NCI-H2107 treated with DMSO at 0.1 percent for 48 hours (cell line): ENCODE data around the gene TAS2R40.
"Not testable (repeated sequence)": the region's sequence is repeated elsewhere in the genome, so short reads cannot be mapped to it uniquely, and the experiment has no call there.

ENCODE experiments used
- DNase-seq: peaks from one replicate; lab custom pipeline; 2025; ENCODE audit not compliant: unreplicated experiment; lab: John Stamatoyannopoulos, UW

TAS2R40 gene

DNA sequence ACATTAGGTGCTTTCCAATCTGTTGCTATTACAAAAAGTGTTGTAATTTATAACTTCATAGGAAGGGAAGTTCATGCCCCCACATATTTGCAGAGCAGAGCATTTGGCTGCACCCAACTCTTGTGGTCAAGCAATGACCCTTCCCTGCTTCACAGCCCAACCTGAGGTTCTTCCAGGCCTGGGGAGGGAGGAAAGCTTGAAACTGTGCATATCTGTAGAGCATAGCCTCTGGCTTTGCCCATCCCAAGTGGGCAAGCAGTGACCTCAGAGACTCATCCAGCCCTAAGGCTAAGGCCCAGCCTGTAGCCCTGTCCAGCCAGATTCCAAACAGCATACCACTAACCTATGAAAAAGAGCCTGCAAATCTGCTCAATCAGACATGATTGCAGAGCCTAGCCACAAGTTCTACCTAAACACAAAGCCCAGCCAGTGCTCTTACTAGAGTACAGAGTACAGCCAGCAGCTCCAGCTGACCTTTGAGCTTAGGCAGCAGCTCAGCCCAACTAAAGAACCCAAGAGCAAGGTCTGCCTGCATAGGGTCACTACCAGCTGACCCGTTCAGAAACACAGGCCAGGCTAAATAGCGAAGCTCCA lies 27.0 kb downstream of the TAS2R40 start:
- no peak for DNase-seq

DNA sequence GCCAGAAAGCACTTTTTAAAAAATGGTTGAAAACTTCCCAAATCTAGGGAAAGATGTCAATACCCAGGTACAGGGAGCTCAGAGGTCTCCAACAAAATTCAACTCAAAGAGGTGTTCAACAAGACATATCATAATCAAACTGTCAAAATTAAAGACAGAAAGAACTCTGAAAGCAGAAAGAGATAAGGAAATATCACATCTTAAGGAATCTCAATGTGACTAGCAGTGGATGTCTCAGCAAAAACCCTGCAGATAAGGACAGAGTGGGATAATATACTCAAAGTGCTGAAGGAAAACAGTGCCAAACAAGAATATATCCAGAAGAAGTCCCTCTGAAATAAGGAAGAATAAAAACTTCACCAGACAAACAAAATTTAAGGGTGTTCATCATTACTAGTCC lies 28.4 kb downstream of the TAS2R40 start:
- DNase-seq: no peak

DNA sequence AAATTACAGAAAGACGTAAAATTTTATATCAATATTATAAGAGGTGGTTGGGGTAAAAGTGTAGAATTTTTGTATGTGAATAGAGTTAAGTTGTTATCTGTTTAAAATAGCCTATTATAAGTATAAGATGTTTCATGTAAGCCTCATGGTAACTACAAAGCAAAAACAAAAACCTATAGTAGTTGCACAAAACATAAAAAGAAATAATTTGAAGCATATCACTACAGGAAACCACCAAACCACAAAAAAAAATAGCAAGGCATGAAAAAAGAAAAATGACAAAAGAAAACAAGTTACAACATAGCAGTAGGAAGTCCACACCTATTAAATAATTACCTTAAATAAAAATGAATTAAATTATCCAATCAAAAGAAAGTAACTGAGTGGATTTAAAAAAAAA lies 29.0 kb downstream of the TAS2R40 start:
- DNase-seq: no peak

DNA sequence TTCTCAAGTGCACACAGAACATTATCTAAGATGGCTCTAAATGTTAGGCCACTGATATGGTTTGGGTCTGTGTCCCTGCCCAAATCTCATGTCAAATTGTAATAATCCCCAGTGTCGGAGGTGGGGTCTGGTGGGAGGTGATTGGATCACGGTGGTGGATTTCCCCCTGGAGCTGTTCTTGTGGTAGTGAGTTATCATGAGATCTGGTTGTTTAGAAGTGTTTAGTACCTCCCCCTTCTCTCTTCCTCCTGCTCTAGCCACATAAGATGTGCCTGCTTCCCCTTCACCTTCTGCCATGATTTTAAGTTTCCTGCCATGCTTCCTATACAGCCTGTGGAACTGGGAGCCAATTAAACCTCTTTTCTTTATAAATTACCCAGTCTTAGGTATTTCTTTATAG lies 30.2 kb downstream of the TAS2R40 start:
- no peak for DNase-seq

DNA sequence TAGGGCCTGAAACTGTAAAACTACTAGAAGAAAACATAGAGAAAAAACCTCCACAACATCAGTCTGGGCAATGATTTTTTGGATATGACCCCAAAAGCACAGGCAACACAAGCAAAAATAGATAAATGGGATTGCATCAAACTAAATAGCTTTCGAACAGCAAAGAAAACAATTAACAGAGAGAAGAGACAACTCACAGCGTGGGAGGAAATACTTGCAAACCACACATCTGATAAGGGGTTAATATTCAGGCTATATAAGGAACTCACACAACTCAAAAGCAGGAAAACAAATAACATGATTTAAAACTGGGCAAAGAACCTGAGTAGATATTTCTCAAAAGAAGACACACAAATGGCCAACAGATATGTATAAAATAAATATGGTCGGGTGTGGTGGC lies 33.7 kb downstream of the TAS2R40 start:
- no peak for DNase-seq

DNA sequence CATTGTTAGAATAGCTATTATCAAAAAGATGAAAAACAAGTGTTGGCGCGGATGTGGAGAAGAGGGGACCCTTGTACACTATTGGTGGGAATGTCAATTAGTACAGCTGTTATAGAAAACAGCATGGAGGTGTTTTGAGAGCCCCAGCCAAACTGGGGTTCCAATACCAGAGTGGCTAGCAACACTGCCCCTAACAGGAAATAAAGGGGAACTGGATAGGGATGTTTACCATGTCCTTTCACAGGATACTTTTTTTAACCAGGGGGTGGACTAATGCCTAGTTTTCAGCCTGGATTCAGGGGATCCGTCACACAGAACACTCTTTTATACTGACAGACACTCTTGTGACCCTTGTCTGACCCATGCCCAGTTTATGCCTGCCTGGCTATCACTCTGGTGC lies 34.5 kb downstream of the TAS2R40 start:
- DNase-seq: no peak

DNA sequence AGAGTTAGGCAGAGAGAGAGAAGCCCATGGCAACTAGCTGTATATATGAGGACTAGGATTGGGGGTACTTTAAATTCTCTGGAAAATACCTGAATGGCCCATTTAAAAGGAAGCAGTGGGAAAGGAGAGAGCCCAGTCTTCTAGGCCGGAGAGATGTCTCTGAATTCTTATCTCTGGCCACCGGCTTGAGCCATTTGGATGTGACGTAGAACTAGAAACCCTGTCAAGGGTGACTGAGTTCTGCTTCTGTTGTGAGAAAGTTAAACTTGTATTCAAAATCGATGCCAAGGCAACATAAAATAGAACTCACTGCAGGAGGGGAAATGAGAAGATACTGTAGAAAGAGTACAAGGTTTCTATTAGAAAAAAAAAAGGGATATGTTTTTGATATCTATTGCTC lies 35.1 kb downstream of the TAS2R40 start:
- no peak for DNase-seq

DNA sequence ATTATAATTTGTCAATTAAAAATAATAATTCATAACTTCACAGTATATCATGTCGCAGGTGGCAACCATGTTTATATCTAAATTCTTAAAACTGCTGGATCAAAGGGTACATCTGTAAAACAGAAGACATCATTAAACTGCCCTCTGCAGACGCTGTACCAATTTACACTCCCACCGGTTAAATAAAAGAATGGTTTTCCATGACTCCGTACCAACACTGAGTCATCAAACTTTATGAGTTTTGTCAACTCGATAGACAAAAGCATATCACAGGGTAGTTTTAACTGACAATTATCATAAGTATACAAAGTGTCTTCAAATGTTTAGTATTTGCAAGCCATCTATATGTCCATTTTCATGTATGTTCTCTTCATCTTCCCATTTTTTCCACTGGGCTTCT lies 35.7 kb downstream of the TAS2R40 start:
- no peak for DNase-seq

DNA sequence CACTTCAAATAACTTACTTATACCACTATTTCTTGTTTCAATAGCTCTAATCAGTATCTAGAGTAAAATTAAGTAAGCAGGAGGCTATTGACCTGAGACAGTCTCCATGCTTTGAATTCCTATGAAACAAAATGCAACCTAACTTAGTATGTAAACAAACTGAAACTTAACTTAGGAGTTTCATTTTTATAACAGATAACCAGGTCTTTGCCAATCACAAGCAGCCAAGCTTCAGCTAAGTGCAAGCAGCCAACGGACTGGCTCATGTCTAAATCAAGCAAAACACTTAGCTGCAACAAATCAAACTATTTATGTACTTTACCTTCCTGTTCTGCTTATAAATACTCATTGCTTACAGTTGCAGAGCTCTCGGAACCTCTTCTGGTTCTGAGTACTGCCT lies 37.0 kb downstream of the TAS2R40 start:
- DNase-seq: no peak

DNA sequence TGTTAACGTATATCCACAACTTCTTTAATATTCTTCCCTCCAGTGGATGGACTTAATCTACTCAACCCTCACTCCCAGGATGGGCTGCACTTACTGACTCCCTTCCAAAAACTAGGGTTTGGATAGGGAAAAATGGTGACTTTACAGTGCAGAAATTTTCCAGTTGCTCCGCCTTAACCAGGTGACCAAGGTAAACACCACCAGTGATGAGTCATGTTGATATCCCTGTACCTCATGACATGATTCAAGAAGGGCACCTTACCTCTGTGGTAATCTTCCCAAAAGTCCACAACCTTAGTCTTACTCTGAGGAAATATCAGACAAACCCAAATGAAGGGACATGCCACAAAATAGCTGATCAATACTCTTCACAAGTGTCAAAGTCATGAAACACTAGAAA lies 37.9 kb downstream of the TAS2R40 start:
- DNase-seq: no peak

DNA sequence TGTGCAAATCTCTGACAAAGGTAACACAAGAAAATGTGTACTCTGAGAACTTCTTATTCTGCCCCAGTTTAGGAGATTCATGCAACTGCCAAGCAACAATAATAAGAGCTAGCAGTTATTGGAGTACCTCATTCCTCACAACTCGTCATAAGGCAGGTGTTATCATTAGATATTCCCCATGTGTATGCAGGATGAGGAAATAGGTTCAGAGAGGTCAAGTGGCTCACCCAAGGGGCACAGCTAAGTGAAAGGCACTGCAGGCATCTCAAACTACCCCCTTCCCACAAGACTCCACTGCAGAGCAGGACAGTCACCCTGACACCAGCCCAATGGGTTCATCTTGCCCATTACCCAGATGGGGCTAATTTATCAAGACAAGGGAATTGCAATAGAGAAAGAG lies 40.1 kb downstream of the TAS2R40 start:
- DNase-seq: no peak

DNA sequence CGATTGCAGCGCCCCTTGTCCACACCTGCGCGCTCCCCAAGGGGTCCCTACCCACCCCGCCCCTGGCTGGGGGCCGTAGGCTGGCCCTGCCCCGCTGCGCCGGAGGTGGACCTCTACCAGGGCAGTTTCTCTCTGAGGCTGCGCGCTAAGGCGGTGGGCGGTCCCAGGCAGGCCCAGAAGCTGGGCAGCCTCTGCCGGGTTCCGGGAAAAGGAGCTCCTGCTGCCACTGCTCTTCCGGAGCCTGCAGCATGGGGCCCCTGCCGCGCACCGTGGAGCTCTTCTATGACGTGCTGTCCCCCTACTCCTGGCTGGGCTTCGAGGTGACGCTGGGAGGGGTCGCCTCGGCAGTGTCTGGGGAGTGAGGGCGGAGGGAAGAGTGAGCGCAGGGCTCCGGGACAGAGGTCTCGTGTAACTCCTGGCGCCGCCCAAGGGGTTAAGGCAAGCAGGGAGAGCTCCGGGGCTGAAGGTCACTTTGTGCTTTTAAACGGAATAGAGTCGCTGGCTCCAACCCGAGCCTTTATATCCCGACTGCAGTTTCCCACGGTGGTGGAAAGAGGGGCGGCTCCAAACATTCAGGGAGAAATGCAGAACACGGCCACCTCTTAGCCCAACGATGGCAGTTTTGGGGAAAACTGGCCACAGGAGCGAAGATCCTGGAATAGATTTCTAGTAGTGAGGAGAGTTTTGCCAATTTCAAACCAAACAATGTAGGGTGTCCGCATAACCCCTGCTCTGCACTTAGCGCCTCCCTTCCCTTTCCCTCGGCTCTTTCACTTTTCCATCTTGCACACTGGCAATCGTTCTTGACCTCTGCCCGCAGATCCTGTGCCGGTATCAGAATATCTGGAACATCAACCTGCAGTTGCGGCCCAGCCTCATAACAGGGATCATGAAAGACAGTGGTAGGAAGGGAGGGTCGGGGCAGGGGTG lies 41.7 kb downstream of the TAS2R40 start, which contains the start of gene GSTK1:
GSTK1 (plus strand) TSS at position 176 of the 930 bp plus-strand sequence; CDS start at position 249, 73 bp downstream.
- peak; percentile 24 for DNase-seq

DNA sequence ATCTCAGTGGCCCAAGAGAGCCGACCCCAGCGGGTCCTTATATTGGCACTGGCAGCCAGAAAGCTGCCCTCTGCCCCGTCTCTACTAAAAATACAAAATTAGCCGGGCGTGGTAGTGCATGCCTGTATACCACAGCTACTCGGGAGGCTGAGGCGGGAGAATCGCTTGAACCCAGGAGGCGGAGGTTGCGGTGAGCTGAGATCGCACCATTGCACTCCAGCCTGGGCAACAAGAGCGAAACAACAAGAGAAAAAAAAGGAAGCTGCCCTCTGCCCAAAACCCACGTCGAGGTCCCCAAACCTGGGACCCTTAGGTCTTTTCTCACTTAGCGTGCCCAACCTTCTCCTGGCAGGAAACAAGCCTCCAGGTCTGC lies 42.3 kb downstream of the TAS2R40 start:
- not testable (repeated sequence) for DNase-seq

DNA sequence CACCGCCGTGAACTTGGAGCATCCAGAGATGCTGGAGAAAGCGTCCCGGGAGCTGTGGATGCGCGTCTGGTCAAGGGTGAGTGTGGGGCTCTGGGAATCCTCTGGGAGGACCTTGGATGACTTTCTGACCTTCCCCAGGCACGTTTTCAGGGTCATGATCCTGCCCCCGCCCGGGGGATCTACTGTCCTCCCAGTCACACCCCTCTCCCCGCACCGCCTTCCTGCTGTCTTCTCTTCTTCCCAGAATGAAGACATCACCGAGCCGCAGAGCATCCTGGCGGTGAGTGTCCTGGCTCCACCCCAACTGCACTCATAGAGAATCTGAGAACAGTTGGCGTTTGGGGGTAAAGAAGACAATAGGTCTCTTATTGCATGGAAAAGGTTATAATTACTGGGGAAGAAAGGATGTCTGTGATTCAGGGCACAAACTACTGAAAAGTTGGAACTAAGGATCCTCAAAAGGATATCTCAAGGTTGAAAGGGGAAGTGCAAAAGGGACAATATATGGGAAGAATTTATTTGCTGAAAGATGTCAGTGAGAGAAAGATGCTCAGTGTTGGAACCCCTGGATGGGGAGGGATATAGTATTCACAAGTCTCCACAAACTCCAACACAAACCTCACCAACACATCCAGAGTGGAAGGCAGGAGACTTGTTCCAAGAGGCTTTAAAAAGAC lies 43.3 kb downstream of the TAS2R40 start:
- DNase-seq: no peak

DNA sequence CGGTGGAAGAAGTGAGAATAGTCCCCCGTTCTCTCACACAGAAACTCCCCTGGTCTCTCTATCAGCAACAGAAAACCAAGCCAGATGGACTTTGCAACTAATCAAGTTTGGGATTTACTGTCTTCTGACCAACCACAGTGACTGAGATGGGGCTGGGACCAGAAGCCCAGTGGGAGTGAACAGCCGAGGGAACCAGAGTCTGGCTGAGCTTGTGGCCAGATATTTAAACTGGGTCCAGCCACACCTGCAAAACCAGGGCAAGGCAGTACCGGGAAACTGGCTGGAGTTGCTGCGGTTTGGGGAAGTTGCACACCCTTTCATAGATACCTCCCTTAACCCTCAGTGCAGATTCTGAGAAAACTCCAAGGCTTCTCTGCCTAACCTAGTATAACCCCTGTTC lies 47.4 kb downstream of the TAS2R40 start:
- DNase-seq: no peak

DNA sequence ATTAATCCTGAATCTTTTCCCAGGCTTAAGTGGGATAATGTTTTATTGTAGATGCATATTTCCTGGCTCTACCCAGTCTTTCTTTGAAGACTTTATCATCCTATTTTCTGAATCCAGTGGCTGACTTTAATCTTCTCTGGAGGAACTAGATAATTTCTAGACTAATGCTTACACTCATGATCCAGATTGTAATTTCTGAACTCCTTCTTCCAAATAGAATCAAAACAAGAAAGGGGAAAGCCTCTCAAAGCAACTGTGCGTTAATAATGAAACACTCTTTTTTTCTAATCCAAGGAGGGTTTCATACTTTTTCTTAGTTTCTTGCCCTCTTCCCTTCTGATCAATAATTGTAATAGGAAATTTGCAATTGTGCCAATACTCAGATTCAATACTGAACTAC lies 49.4 kb downstream of the TAS2R40 start:
- DNase-seq: no peak
